Ramos (cell line): ENCODE results near the gene SERPINB1.
"Not testable (repeated sequence)": the region's sequence is repeated elsewhere in the genome, so short reads cannot be mapped to it uniquely, and the experiment has no call there.

Source experiments
- in situ Hi-C: fragments of 300-500 bp; cut with MboI; formaldehyde crosslinking; loops from one replicate; pipeline ENCODE4 v1.14.3; 2022; ENCODE audit warnings: low sequenced_read_pairs; ENCODE audit not compliant: unreplicated experiment

The SERPINB1 gene

DNA sequence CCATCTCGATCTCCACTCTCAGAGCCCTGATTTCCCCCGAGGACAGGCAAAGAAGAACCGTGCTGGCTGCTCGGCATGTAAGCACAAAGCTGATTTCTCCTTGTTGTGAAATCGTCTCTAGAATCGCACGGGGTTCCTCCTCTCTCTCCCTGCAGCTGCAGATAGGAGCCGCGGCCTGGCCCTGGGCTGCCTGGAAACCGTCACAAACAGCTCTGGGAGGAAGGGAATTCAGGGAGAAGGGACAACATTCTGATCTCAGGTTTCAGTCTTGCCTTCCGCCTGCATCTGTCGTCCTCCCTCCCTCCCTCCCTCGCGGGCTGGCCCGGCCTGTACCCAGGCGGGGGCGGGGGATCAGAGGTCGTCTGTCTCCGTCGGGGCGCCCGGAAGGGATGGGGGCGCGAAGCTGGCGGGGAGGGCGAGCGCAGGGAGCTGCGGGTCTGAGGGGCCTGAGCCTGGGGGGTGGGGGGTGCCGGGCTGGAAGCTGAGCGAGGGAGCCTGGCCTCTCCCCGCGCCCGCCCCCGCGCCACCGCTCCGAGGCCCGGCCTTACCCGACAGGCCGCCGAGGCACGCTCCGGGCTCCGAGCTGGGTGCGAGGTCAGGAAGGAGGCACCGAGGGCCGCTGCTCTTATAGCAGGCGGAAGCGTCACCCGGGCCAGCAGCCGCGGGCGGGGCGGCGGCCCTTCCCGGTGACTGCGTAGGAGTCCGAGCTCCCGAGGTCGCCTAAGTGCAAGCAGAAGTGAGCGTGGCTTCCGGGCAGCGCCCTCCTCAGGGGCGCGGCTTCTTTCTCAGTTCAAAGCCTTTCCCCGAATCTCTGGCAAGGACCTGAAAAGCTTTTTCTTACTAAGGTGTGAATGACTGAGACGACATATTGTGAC is at the start of gene SERPINB1:
SERPINB1 (minus strand) TSS at position 600 of the 875 bp plus-strand sequence. CDS start 1,277 bp downstream, outside the sequence.
- in situ Hi-C loops, result loop anchor here (5.0 to 10.0 kb wide), 2 partner anchors 96 to 213 kb away; no protein-coding TSS in a partner anchor

DNA sequence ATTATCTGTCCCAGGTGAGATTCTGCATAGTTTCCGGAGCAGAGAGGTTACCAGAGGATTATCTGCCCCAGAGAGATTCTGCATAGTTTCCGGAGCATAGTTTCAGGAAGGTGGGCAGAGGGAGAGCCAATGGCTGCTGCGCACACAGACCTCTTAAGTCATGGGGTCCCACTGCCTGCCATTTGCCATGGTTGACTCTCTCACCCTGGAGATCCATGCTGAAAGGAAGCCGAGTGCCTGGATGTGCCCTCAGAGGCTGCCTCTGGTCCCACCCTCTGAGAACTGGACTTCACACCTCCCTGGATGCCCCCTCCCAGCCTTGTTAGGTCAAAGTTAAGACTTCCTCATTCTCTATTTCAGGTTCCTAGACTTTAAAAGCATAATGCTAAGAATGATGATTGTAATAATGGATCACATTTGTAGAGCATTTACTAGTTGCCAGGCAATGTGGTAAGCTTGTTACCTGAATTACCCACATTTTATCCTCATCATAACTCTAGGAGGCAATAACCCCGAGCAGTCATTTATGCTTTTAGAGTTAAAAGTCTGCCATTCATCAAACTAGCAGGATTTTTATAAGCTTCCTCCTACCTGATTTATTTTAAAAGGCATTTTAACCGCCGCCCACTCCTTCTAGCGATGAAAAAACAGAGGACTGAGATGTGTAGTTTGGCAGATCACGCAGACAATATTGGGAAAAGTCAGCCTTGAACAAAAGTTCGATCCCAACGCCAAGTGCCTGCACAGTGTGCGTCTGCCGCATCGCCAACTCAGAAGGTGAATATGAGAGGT is 49.5 kb upstream of the SERPINB1 start:
- in situ Hi-C loops, result no loop called here

DNA sequence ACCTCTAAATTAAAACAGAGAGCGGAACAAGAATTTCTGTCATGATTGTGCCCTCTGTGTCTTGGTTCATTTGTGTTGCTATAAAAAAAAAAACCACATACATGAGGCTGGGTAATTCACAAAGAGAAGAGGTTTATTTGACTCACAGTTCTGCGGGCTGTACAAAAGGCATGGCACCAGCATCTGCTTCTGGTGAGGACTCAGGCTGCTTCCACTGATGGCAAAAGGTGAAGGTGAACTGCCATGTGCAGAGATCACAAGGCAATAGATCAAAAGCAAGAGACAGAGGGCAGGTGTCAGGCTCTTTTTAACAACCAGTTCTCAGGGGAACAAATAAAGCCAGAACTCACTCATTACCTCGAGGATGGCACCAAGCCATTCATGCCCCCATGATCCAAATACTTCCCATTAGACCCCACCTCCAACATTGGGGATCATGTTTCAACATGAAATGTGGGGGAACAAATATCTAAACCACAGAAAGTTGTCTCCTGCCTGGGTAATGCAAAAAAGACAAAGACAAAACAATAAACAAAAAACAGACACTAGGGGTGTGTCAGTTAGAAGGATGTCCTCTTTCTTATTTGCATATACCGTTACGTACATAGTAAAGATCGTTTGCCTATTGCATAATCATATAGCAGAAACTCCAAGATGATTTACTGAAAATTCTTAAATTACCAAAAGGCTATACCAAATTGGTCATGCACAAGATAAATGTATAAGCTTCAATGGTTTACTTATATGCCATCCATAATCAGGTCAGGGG is 44.5 kb upstream of the SERPINB1 start:
- in situ Hi-C loops, result no loop called here

DNA sequence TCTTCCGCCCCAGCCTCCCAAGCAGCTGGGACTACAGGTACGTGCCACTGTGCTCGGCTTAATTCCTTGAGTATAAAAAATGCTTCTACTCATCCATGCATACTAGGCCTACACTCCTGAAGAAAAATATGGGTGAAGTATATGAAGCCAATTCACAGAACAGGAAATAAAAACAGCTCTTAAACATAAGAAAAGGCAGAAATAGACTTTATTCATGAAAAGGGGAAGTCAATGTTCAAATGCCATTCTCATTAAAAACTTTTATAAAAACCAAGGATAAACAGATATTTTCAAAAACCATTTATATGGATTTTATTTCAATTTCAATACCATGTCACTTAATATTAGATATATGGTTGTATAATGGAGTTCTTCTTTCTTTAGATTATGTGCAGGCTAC is 43.1 kb upstream of the SERPINB1 start:
- in situ Hi-C loops, result no loop called here

DNA sequence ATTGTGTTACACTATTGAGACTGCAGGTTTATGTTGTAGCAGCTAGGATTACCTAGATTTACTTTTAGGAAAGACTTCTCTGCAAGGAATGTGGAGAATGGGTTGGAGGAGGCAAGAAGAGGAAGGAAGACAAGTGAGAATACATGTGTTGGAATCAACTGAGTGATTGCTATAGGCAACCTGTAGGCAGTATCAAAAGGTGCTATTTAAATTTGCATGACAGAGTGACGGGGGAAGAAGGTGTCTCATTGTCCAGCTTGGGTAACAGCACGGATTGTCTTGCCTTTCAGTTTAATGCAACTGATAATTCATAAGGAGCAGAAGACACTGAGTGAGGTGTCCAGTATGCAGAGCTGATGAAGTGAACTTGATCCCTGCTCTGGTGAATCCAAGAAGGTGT is 42.0 kb upstream of the SERPINB1 start:
- in situ Hi-C loops, result no loop called here

DNA sequence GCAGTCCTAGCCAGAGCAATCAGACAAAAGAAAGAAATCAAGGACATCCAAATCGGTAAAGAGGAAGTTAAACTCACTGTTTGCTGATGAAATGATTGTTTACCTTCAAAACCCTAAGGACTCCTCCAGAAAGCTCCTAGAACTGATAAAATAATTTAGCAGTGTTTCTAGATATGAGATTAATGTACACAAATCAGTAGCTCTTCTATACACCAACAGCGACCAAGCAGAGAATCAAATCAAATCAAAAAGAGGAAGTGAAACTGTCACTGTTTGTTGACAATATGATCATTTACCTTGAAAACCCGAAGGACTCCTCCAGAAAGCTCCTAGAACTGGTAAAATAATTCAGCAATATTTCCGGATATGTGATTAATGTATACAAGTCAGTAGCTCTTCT is 39.8 kb upstream of the SERPINB1 start:
- in situ Hi-C loops, result no loop called here

DNA sequence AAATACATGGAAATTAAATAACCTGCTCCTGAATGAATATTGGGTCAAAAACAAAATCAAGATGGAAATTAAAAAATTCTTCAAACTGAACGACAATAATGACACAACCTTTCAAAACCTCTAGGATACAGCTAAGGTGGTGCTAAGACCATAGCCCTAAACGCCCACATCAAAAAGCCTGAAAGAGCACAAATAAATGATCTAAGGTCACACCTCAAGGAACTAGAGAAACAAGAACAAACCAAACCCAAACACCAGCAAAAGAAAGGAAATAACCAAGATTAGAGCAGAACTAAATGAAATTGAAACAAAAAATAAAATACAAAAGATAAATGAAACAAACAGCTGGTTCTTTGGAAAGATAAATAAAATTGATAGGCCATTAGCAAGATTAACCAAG is 38.5 kb upstream of the SERPINB1 start:
- in situ Hi-C loops, result not testable (repeated sequence)

DNA sequence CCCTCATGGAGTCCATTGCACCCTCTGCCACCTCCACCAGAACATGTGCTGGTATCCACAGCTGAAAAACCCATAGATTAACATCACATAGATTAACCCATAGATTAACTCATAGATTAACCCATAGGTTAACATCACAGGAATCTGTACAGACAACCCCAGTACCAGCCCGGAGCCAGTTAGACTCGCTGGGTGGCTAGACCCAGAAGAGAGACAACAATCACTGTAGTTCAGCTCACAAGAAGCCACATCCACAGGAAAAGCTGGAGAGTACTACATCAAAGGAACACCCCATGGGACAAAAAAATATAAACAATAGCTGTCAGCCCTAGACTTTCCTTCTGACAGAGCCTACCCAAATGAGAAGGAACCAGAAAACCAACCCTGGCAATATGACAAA is 36.3 kb upstream of the SERPINB1 start:
- in situ Hi-C loops, result no loop called here

DNA sequence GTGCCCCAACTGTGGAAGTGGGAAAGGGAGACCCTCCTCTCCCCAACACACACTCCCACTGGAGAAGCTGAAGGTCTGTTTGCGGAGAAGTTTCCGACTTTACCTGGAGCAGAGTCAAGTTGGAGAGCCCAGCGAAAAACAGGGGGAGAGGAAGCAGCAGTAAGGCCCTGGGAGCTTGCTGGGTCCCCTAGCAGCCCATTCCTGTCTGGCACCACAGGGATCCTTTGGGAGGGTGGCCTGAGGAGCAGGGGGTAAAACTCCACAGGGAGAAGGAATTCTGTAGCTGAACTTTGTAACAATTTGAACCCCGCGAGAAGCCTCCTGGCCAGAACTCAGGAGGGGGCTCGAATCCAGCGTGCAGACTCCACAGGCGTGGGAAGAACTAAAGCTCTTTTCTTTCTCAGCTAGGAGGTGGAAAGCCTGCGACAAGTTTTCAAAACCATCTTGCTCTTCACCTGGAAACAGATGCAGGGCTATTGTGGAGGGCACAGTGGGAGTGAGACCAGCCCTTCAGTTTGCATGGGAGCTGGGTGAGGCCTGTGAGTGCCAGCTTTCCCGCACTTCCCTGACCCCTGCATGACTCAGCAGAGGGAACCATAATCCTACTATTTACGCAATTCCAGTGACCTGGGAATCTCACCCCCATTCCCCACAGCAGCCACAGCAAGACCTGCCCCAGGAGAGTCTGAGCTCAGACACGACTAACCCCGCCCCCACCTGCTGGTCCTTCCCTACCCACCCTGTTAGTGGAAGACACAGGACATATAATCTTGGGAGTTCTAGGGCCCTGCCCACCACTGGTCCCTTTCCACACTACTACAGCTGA is 35.6 kb upstream of the SERPINB1 start:
- in situ Hi-C loops, result no loop called here

DNA sequence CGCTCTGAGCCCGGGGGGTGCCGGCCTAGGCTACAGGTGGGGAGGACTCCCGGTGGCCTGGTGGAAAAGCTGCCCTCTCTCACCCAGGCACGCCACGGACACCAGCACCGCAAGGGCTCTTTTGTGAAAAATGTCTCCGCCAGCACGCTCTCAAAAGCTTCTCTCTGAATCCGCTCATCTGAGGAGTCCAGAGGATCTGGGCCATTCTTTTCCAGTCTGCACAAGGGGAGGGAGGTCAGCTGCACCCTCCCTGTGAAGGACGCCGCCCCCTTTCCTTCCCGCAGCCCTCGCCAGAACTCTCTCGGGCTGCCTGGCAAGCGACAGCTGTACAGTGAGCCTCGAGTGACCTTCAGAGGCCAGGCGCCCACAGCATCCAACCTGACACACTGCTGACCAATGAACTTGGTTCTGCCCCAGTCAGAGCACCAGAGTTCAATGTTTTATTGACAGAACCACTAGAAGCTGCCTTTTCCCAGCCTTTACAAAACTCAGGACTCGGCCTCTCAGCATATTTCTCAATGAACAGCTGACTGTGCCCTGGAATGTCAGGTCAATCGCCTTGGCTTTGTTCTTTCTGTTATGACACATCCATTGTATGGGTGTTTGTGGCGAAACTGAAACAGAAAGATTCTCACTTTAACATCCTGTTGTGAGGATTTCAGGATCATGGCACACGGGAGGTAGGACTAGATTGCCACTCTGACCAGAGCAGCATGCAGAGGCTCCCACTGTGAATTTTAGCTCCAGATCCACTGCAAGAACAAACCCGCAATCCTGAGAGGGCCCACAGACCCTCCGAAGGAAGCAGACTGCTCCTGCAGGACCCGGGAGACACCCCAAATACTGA is 34.8 kb upstream of the SERPINB1 start:
- in situ Hi-C loops, result no loop called here

DNA sequence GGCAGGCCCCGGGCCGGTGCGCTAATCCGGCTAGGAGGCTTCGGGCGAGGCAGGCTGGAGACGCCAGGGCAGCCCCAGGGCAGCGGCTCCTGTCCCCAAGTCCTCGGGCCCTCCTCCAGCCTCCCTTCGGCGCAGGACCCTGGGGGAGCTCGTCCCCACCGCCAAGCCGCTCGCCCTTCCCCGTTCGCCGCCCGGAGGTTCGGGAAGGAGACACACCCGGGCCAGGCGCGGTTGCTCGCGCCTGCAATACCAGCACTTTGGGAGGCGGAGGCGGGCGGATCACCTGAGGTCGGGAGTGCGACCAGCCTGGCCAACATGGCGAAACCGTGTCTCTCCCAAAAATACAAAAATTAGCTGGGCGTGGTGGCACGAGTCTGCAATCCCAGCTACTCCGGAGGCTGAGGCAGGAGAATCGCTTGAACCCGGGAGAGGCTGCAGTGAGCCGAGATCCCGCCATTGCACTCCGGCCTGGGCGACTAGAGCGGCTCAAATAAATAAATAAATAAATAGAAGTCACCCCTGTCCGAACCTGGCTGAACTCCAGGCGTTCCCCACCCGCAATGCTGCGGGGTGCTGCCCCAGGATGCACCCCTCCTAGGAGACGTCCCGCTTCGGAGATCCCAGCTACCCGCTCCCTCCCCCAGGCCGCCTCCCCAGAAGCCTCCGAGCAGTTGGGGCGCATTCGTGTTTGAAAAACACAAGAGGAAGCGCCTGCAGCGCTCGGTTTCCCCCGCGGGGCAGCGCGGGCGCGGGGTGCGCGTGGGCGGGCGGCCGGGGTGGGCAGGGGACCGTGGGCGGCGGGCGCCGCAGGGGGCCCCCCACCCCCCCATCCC is 33.9 kb upstream of the SERPINB1 start:
- in situ Hi-C loops, result no loop called here

DNA sequence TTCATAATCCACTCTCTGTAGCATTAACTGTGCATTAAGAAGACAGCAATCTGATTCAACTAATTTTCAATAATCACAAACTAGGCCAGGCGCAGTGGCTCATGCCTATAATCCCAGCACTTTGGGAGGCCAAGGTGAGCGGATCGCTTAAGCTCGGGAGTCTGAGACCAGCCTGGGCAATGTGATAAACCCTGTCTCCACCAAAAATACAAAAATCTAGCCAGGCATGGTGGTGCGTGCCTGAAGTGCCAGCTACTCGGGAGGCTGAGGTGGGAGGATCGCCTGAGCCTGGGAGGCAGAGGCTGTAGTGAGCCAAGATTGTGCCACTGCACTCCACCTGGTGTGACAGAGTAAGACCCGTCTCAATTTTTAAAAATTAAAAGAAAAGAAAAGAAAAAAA is 32.0 kb upstream of the SERPINB1 start:
- in situ Hi-C loops, result no loop called here

DNA sequence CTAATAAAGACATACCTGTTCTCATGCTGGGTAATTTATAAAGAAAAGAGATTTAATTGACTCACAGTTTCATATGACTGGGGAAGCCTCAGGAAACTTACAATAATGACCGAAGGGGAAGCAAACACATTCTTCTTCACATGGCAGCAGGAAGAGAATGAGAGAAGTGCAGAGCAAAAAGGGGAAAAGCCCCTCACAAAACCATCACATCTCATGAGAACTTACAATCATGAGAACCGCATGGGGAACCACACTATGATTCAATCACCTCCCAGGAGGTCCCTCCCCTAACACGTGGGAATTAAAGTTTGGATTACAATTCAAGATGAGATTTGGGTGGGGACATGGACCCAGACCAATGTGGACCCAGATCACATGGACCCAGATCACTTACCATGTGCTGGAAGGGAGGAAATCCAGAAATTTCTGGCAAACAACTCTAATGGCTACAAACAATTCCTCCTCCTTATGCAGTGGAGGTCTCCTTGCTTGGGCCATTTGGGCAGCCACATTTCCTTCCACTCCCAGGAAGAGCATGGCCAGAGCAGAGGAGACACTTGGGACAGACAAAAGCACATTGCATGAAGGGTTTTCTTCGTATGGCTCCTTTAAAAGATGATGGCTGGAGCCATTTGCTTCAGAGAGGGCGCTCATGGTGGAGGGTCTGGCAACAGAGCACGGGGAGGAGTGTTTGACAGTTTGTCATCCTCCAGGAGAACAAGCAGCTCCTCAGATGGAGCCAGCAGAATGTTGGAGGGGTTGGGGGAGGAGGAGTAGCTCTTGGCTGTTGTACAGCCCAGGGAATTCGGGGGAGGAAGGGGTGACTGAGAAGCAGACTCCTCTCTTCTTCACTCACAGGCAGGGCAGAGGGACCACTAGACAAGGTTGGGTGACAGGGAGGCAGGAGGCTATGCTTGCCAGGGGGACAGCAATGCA is 31.0 kb upstream of the SERPINB1 start:
- in situ Hi-C loops, result no loop called here

DNA sequence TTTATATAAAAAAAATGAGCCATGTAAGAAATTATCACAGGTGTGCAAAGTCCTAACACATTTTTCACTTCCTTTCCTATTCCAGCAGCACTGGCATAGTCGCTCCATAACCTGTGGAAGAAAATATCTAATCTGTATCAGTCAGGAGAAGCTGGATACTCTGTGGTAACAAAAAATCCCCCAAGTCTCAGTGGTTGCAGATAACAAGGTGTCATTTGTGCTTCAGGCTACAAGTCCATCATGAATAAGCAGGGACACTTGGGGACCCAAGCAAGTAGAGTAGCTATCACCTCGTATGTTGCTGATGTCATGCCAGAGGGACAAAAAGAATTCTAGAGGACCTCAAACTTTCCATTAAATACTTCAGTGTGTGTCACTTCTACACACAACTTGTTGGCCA is 30.3 kb upstream of the SERPINB1 start:
- in situ Hi-C loops, result no loop called here

DNA sequence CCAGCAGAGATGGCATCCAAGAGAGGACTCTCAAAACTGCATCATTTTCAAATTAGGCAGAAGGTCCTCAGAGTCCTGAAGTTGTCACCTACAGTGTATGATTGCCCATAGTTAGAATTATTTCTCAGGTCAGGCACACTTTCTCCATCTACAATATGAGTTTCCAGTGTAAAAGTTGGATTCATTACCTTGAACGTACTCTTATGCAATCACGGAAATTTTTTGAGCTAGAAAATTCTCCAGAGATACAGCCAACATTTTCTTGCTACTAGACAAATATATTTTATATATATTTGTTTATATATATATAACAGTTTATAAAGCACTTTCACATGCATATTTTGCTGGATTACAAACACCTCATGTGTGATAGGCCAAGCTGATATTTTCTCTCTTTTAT is 29.4 kb upstream of the SERPINB1 start:
- in situ Hi-C loops, result no loop called here

DNA sequence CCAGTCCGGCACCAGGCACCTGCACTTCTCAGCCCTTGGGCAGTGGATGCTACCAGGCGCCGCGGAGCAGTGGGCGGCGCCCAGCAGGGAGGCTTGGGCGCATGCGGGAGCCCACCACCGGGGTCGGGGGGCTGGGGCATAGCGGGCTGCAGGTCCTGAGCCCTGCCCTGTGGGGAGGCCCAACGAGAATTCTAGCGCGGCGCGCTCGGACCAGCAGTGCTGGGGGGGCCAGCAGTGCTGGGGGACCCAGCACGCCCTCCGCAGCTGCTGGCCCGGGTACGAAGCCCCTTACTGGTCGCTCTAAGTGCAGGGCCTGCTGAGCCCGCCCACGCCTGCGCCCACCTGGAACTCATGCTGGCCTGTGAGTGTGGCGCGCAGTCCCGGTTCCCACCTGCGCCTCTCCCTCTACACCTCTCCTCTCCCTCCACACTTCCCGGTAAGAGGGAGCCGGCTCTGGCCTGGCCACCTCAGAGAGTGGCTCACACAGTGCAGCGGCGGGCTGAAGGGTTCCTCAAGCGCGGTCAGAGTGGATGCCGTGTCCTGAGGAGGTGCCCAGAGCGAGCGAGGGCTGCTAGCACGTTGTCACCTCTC is 28.5 kb upstream of the SERPINB1 start:
- in situ Hi-C loops, result no loop called here

DNA sequence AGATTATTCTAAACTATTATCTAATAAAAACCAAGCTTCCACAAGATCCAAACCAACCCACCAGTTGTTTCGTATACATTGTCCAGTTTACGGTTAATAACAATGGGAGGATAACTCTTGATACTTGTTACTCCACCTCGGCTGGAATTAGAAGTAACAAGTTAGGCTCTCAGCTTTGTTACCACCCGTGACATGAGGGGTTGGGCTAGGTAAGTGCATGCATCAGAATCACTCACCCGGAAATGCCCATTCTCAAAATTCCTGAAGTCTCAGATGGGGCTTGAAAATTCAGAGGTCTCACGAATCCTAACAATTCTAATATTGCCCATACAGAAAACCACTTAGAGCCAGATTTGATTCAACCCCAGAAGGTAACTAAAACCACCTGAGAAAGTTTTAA is 27.0 kb upstream of the SERPINB1 start:
- in situ Hi-C loops, result no loop called here
